GM12878 (cell line): ENCODE results near the gene CHRDL1. TPM values are rescaled to one million over a fixed set of nuclear protein-coding genes. Genes with fewer than 3 reads are reported as not detected.

ENCODE experiments used
- ATAC-seq: fragments of 200-7000 bp; cut with Tn5 transposase; 3 replicates; pipeline ENCODE4 v1.9.1; 2020; ENCODE audit warnings: mild to moderate bottlenecking, moderate library complexity
- BruUV-seq: library from RNA; stranded (reverse); fragments of 400-500 nt; replicated peaks from 2 replicates; lab custom pipeline; 2021; lab: Mats Ljungman, UMichigan
- CTCF ChIA-PET: fragments of 300-600 bp; sonication (Branson Sonifier 250); formaldehyde crosslinking; extraction: SDS; loops from one replicate; lab custom pipeline; 2021; ENCODE audit warnings: inconsistent platforms; lab: Yijun Ruan, JAX
- POLR2A ChIA-PET: fragments of 350-600 bp; formaldehyde crosslinking; extraction: SDS; loops from one replicate; lab custom pipeline; 2021; ENCODE audit warnings: inconsistent platforms; lab: Charles Lee
- RAD21 ChIA-PET: fragments of 300-600 bp; sonication (Branson Sonifier 250); formaldehyde crosslinking; loops from one replicate; lab custom pipeline; 2023; ENCODE audit warnings: antibody characterized with exemption; ENCODE audit not compliant: unreplicated experiment; lab: Charles Lee
- SMC1A ChIA-PET: fragments of 300-600 bp; sonication (Branson Sonifier 250); formaldehyde crosslinking; loops from one replicate; lab custom pipeline; 2023; ENCODE audit not compliant: unreplicated experiment, uncharacterized antibody; lab: Charles Lee
- DNase-seq: peaks from one replicate; pipeline ENCODE4 v3.0.0-alpha.2; 2011; ENCODE audit warnings: low read depth, low spot score
- FAIRE-seq: peaks from 3 replicates; lab custom pipeline; 2011; peaks lifted over from hg19 to GRCh38; lab: Jason Lieb, UNC
- H2AFZ ChIP-seq: 2 replicates; pipeline ENCODE4 v1.6.0; 2011; ENCODE audit warnings: low read depth, low read length, control low read depth; ENCODE audit not compliant: control insufficient read depth
- H3K27ac ChIP-seq: 2 replicates; pipeline ENCODE4 v1.5.1; 2011; ENCODE audit warnings: control low read depth; ENCODE audit not compliant: control insufficient read depth, insufficient read depth
- H3K27me3 ChIP-seq, 2 experiments: replicated peaks in 1 of 2; 2 replicates each; pipeline versions ENCODE4 v1.6.0 to v1.6.1; 2011; ENCODE audit warnings: low read length in 1 of 2; ENCODE audit not compliant: control insufficient read depth in 2 of 2, insufficient read depth in 2 of 2
- H3K36me3 ChIP-seq, 2 experiments: 2 replicates each; pipeline ENCODE4 v1.5.1; 2011; ENCODE audit warnings: low read length in 1 of 2; ENCODE audit not compliant: control insufficient read depth in 2 of 2, insufficient read depth in 2 of 2
- H3K4me1 ChIP-seq: 2 replicates; pipeline ENCODE4 v1.6.1; 2011; ENCODE audit warnings: mild to moderate bottlenecking, low read length, moderate library complexity, mixed read lengths; ENCODE audit not compliant: control insufficient read depth, insufficient read depth
- H3K4me2 ChIP-seq: 2 replicates; pipeline ENCODE4 v1.6.0; 2011; ENCODE audit warnings: control low read depth; ENCODE audit not compliant: control insufficient read depth, insufficient read depth
- H3K4me3 ChIP-seq: fragments of 200-600 bp; sonication (generic); 2 replicates; pipeline ENCODE4 v1.5.1; 2016
- H3K79me2 ChIP-seq: 2 replicates; pipeline ENCODE4 v1.6.0; 2011; ENCODE audit warnings: low read length; ENCODE audit not compliant: control insufficient read depth, insufficient read depth
- H3K9ac ChIP-seq: 2 replicates; pipeline ENCODE4 v1.8.0; 2011; ENCODE audit warnings: low read length, control low read depth, mixed read lengths; ENCODE audit not compliant: control insufficient read depth, insufficient read depth
- H3K9me3 ChIP-seq: replicated peaks from 3 replicates; pipeline ENCODE4 v1.5.1; 2011; ENCODE audit warnings: mild to moderate bottlenecking, low read length; ENCODE audit not compliant: control insufficient read depth, insufficient read depth
- H4K20me1 ChIP-seq: 2 replicates; pipeline ENCODE4 v1.6.0; 2011; ENCODE audit not compliant: control insufficient read depth, insufficient read depth
- BRCA1 ChIP-seq: IDR thresholded peaks from 2 replicates; pipeline ENCODE4 v1.6.1; 2011; ENCODE audit warnings: low read depth, low read length, improper control_type of control experiment
- CHD1 ChIP-seq: IDR thresholded peaks from 2 replicates; pipeline ENCODE4 v1.6.1; 2012; ENCODE audit warnings: low read depth, low read length, improper control_type of control experiment
- CREM ChIP-seq: IDR thresholded peaks from 2 replicates; pipeline ENCODE4 v1.6.1; 2014; ENCODE audit warnings: antibody characterized with exemption, low read depth
- GATAD2B ChIP-seq: fragments of 450-650 bp; conservative IDR thresholded peaks from 2 replicates; pipeline ENCODE4 v1.6.1; 2017; ENCODE audit warnings: low read depth, mild to moderate bottlenecking, moderate library complexity
- HDAC2 ChIP-seq: fragments of 200-600 bp; sonication (generic); IDR thresholded peaks from 2 replicates; pipeline ENCODE4 v1.6.1; 2017
- IKZF1 ChIP-seq: fragments of 450-650 bp; conservative IDR thresholded peaks from 2 replicates; pipeline ENCODE4 v1.6.1; 2017; ENCODE audit warnings: antibody characterized with exemption, mild to moderate bottlenecking
- NFYB ChIP-seq: IDR thresholded peaks from 2 replicates; pipeline ENCODE4 v1.6.1; 2011; ENCODE audit warnings: low read depth, mild to moderate bottlenecking, low read length, improper control_type of control experiment, moderate library complexity; ENCODE audit not compliant: insufficient read depth
- SUPT20H ChIP-seq: IDR thresholded peaks from 2 replicates; pipeline ENCODE4 v1.6.1; 2011; ENCODE audit warnings: low read depth, mild to moderate bottlenecking, low read length, moderate library complexity, borderline replicate concordance; ENCODE audit not compliant: control insufficient read depth
- ZNF622 ChIP-seq: fragments of 450-650 bp; IDR thresholded peaks from 2 replicates; pipeline ENCODE4 v1.6.1; 2017; ENCODE audit warnings: mild to moderate bottlenecking, inconsistent platforms
- WGBS: methylation state at CpG from one replicate; pipeline ENCODE4 v1.1.6; 2016; ENCODE audit warnings: low lambda C conversion rate; ENCODE audit not compliant: insufficient replicate concordance, insufficient coverage; ENCODE audit errors: missing lambda C conversion rate; 5-methylcytosine and 5-hydroxymethylcytosine counted together
- in situ Hi-C: fragments of 300-500 bp; cut with MboI; formaldehyde crosslinking; loops from 9 replicates; pipeline ENCODE4 v1.14.3; 2018; ENCODE audit warnings: mixed read lengths
- intact Hi-C: fragments of 100-400 bp; cut with micrococcal nuclease; formaldehyde crosslinking; loops from one replicate; pipeline ENCODE4 v1.14.2; 2022; ENCODE audit not compliant: unreplicated experiment
- polyA plus RNA-seq, 11 experiments: library from polyadenylated mRNA; depleted of rRNA in 4 of 11; unstranded in 6 of 11; stranded (reverse) in 5 of 11; fragments of >200 nt; fragmentation: Nextera tagmentation in 4 of 11; fragmentation: Illumina TruSeq in 1 of 11; extraction: Ambion mirVana in 4 of 11; extraction: Trizol in 1 of 11; gene quantifications; 1 replicate in 1 of 11; 2 replicates in 10 of 11; pipeline versions ENCODE4 v1.2.1 to v1.2.3, GENCODE V29; 2011 to 2016; ENCODE audit warnings: inconsistent platforms in 2 of 11, missing spikeins in 2 of 11, low read depth in 1 of 11
- total RNA-seq, 4 experiments: library from RNA; depleted of rRNA in 3 of 4; stranded (reverse); fragments of >200 nt in 3 of 4; fragmentation: Illumina TruSeq in 1 of 4; extraction: Trizol in 1 of 4; gene quantifications; 2 replicates each; pipeline versions ENCODE4 v1.2.1 to v1.2.3, GENCODE V29; 2013 to 2021
- TF ChIP-seq, protein P1 (sequence below): IDR thresholded peaks from 2 replicates; pipeline ENCODE4 v1.6.1; 2012; ENCODE audit warnings: improper control_type of control experiment, low read depth, low read length; ENCODE audit not compliant: insufficient replicate concordance
- TF ChIP-seq, protein P2 (sequence below): fragments of 450-650 bp; IDR thresholded peaks from 2 replicates; pipeline ENCODE4 v1.6.1; 2017; ENCODE audit warnings: borderline replicate concordance
- TF ChIP-seq, protein P3 (sequence below): IDR thresholded peaks from 2 replicates; pipeline ENCODE4 v1.6.1; 2012; ENCODE audit warnings: low read length, inconsistent platforms
- TF ChIP-seq, protein P4 (sequence below): fragments of 450-650 bp; IDR thresholded peaks from 2 replicates; pipeline ENCODE4 v1.6.1; 2017; ENCODE audit warnings: mild to moderate bottlenecking, low read depth, inconsistent platforms; ENCODE audit not compliant: poor library complexity, severe bottlenecking

The CHRDL1 gene
- total and polyA plus RNA-seq, 10 of the 15 experiments (the other 5 are each of a cell fraction or from before 2014, with no cell fraction given), result 0.05 to 0.47 (median 0.25) TPM

DNA sequence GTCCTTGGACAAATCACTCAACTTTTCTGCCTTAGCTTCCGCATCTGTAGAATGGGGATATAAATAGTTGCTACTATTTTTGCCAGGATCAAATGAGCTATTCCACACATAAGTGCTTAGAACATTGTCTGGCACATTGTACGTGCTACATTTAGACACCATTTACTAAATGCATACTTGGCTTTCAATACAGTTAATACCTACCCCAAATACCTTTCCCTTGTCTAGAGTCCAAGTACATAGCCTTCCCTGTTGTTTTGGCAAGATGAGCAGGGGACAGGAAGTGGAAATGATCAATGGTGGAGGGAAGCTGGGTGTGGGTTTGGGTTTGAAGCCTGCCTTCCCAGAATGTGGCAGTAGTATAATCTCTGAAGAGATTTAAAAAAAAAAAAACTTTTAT lies 82.0 kb downstream of the CHRDL1 start (continued):
- TF ChIP-seq, protein P1, sequence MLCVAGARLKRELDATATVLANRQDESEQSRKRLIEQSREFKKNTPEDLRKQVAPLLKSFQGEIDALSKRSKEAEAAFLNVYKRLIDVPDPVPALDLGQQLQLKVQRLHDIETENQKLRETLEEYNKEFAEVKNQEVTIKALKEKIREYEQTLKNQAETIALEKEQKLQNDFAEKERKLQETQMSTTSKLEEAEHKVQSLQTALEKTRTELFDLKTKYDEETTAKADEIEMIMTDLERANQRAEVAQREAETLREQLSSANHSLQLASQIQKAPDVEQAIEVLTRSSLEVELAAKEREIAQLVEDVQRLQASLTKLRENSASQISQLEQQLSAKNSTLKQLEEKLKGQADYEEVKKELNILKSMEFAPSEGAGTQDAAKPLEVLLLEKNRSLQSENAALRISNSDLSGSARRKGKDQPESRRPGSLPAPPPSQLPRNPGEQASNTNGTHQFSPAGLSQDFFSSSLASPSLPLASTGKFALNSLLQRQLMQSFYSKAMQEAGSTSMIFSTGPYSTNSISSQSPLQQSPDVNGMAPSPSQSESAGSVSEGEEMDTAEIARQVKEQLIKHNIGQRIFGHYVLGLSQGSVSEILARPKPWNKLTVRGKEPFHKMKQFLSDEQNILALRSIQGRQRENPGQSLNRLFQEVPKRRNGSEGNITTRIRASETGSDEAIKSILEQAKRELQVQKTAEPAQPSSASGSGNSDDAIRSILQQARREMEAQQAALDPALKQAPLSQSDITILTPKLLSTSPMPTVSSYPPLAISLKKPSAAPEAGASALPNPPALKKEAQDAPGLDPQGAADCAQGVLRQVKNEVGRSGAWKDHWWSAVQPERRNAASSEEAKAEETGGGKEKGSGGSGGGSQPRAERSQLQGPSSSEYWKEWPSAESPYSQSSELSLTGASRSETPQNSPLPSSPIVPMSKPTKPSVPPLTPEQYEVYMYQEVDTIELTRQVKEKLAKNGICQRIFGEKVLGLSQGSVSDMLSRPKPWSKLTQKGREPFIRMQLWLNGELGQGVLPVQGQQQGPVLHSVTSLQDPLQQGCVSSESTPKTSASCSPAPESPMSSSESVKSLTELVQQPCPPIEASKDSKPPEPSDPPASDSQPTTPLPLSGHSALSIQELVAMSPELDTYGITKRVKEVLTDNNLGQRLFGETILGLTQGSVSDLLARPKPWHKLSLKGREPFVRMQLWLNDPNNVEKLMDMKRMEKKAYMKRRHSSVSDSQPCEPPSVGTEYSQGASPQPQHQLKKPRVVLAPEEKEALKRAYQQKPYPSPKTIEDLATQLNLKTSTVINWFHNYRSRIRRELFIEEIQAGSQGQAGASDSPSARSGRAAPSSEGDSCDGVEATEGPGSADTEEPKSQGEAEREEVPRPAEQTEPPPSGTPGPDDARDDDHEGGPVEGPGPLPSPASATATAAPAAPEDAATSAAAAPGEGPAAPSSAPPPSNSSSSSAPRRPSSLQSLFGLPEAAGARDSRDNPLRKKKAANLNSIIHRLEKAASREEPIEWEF, result no peak
- TF ChIP-seq CREM (no peak), CHD1 (no peak), HDAC2 (no peak), GATAD2B (no peak)
- TF ChIP-seq, protein P2, sequence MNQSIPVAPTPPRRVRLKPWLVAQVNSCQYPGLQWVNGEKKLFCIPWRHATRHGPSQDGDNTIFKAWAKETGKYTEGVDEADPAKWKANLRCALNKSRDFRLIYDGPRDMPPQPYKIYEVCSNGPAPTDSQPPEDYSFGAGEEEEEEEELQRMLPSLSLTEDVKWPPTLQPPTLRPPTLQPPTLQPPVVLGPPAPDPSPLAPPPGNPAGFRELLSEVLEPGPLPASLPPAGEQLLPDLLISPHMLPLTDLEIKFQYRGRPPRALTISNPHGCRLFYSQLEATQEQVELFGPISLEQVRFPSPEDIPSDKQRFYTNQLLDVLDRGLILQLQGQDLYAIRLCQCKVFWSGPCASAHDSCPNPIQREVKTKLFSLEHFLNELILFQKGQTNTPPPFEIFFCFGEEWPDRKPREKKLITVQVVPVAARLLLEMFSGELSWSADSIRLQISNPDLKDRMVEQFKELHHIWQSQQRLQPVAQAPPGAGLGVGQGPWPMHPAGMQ, result no peak

- BruUV-seq, result no TSS peak
- in situ Hi-C loops, result no loop called here
- H3K27me3 ChIP-seq, result no peaks in the 10 kb centered on the region
- no peaks in the 10 kb centered on the region for H4K20me1 ChIP-seq
- TF ChIP-seq ZNF622 (no peak), NFYB (no peak), BRCA1 (no peak), SUPT20H (no peak), IKZF1 (no peak), GATAD2B (no peak)
- TF ChIP-seq, protein P3, sequence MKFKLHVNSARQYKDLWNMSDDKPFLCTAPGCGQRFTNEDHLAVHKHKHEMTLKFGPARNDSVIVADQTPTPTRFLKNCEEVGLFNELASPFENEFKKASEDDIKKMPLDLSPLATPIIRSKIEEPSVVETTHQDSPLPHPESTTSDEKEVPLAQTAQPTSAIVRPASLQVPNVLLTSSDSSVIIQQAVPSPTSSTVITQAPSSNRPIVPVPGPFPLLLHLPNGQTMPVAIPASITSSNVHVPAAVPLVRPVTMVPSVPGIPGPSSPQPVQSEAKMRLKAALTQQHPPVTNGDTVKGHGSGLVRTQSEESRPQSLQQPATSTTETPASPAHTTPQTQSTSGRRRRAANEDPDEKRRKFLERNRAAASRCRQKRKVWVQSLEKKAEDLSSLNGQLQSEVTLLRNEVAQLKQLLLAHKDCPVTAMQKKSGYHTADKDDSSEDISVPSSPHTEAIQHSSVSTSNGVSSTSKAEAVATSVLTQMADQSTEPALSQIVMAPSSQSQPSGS, result no peak
- TF ChIP-seq, protein P4, sequence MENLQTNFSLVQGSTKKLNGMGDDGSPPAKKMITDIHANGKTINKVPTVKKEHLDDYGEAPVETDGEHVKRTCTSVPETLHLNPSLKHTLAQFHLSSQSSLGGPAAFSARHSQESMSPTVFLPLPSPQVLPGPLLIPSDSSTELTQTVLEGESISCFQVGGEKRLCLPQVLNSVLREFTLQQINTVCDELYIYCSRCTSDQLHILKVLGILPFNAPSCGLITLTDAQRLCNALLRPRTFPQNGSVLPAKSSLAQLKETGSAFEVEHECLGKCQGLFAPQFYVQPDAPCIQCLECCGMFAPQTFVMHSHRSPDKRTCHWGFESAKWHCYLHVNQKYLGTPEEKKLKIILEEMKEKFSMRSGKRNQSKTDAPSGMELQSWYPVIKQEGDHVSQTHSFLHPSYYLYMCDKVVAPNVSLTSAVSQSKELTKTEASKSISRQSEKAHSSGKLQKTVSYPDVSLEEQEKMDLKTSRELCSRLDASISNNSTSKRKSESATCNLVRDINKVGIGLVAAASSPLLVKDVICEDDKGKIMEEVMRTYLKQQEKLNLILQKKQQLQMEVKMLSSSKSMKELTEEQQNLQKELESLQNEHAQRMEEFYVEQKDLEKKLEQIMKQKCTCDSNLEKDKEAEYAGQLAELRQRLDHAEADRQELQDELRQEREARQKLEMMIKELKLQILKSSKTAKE, result no peak
- ChIA-PET RAD21 (no interaction called here), SMC1A (interaction anchor here (1.2 kb wide), 1 partner anchor 19 kb away, joined by 3 read pairs; no protein-coding TSS in a partner anchor), CTCF (no interaction called here), POLR2A (no interaction called here)
- H3K4me2 ChIP-seq, result no peak overlapping the region
- ATAC-seq (no peak), FAIRE-seq (no peak), DNase-seq (no peak)
- WGBS, result 5% methylated on average over 2 of the region's 2 CpGs
- H3K79me2 ChIP-seq, result no peaks in the 10 kb centered on the region
- intact Hi-C loops, result no loop called here
- no peaks in the 10 kb centered on the region for H3K36me3 ChIP-seq
- no peaks in the 10 kb centered on the region for H3K9me3 ChIP-seq
- H3K4me1 ChIP-seq, result no peaks in the 10 kb centered on the region
- no peak overlapping the region for H2AFZ ChIP-seq
- no peak overlapping the region for H3K9ac ChIP-seq
- H3K27ac ChIP-seq, result no peak overlapping the region
- H3K4me3 ChIP-seq, result no peak overlapping the region
Observed at GRCh38 chrX:110706446-110706845, 89.2 kb downstream of the CHRDL1 start.
